Measurements from ENCODE around the gene AGPAT2. TPM values are rescaled to one million over a fixed set of nuclear protein-coding genes. Genes with fewer than 3 reads are reported as not detected.

AGPAT2 gene
- total RNA-seq, 4 donors from 2014 or later = 66.2 to 80.6 (median 75.8) TPM

DNA sequence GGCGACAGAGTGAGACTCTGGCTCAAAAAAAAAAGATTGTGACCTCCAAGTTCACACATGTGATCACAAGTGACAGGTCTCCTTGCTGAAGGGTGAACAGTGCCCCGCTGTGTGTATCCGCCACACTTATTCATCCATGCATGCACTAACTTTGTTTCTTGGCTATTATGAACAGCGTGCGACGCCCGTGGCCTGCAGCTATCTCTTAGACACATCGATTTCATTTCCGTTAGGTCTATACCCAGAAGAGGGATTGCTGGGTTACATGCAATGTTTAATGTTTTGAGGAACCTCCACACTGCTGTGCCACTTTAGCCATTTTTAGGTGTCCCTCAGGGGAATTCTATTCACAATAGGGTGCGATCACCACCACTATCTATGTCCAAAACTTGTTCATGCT lies 36.6 kb downstream of the AGPAT2 start:
- no peak for DNase-seq
- intact Hi-C loops (cut with DNase I) = no loop called here
- Histone ChIP-seq H3K27me3 (peaks cover 0 to 50% (median 0%) of the 10 kb centered on the region in 4 donors), H3K4me1 (peaks cover 6 to 63% (median 8%) of the 10 kb centered on the region in 3 donors), H3K36me3 (no peaks in the 10 kb centered on the region), H3K4me3 (no peak overlapping the region), H3K27ac (no peak overlapping the region), H3K9me3 (no peaks in the 10 kb centered on the region)
- TF ChIP-seq, protein P1, sequence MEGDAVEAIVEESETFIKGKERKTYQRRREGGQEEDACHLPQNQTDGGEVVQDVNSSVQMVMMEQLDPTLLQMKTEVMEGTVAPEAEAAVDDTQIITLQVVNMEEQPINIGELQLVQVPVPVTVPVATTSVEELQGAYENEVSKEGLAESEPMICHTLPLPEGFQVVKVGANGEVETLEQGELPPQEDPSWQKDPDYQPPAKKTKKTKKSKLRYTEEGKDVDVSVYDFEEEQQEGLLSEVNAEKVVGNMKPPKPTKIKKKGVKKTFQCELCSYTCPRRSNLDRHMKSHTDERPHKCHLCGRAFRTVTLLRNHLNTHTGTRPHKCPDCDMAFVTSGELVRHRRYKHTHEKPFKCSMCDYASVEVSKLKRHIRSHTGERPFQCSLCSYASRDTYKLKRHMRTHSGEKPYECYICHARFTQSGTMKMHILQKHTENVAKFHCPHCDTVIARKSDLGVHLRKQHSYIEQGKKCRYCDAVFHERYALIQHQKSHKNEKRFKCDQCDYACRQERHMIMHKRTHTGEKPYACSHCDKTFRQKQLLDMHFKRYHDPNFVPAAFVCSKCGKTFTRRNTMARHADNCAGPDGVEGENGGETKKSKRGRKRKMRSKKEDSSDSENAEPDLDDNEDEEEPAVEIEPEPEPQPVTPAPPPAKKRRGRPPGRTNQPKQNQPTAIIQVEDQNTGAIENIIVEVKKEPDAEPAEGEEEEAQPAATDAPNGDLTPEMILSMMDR (IDR thresholded peaks at IDR 0.05) = no peak
- TF ChIP-seq POLR2A (IDR thresholded peaks at IDR 0.05) = no peak
- WGBS, 2 donors = 56 to 66% methylated on average over 10 of the region's 10 CpGs

DNA sequence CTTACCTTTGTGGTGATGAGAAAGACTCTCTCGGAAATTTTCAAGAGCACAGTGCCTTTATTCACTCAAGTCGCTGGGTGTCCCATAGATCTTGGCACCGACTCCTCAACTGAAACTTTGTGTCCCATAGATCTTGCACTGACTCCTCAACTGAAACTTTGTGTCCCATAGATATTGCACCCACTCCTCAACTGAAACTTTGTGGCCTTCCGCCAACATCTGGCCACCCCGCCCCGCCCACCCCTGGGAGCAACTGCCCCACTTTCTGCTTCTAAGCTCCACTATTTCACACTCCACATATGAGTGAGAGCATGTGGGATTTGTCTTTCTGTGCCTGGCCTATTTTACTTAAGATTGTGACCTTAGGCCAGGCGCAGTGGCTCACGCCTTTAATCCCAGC lies 37.2 kb downstream of the AGPAT2 start:
- peaks cover 0 to 50% (median 0%) of the 10 kb centered on the region in 4 donors for H3K27me3 ChIP-seq
- H3K27ac ChIP-seq = peak overlapping the region in 1 of 4 donors; percentile 13
- 85 to 96% methylated on average over 7 of the region's 8 CpGs for WGBS, 2 donors
- intact Hi-C loops (cut with DNase I) = no loop called here
- no peaks in the 10 kb centered on the region for H3K36me3 ChIP-seq
- no peak overlapping the region for H3K4me3 ChIP-seq
- TF ChIP-seq POLR2A (IDR thresholded peaks at IDR 0.05) = no peak
- TF ChIP-seq, protein P1 (IDR thresholded peaks at IDR 0.05) = no peak
- no peak for DNase-seq
- peaks cover 8 to 63% (median 10%) of the 10 kb centered on the region in 3 donors for H3K4me1 ChIP-seq
- H3K9me3 ChIP-seq = no peaks in the 10 kb centered on the region

DNA sequence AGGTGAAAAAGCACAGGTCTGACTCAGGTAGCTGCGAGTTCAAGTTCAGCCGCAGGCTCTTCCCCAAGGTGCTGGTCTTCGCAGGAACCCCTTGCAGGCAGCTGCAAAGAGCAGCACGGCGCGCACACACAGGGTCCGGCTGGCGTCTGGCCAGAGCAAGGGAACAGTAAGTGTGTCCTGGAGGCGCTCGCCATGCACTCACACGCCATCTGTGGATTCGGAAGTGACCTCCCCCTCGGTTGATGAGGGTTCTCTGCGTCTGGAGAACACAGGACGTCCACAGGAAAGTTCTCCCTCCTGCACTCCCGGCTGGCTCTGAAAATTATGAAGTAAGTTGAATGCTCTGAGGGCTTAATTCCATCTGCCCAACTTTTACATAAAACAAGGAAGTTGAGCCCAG lies 38.5 kb downstream of the AGPAT2 start:
- no peak for DNase-seq
- Histone ChIP-seq H3K9me3 (no peaks in the 10 kb centered on the region), H3K4me1 (peaks cover 16 to 68% (median 18%) of the 10 kb centered on the region in 3 donors), H3K36me3 (no peaks in the 10 kb centered on the region), H3K4me3 (peak overlapping the region in 1 of 4 donors; percentile 10), H3K27ac (peak overlapping the region in 2 of 4 donors; percentile 59 to 70), H3K27me3 (peaks cover 0 to 53% (median 0%) of the 10 kb centered on the region in 4 donors)
- WGBS, 2 donors = 43 to 51% methylated on average over 7 to 12 of the region's 16 CpGs
- intact Hi-C loops (cut with DNase I) = no loop called here
- TF ChIP-seq, protein P1 (IDR thresholded peaks at IDR 0.05) = no peak
- TF ChIP-seq POLR2A (IDR thresholded peaks at IDR 0.05) = no peak

DNA sequence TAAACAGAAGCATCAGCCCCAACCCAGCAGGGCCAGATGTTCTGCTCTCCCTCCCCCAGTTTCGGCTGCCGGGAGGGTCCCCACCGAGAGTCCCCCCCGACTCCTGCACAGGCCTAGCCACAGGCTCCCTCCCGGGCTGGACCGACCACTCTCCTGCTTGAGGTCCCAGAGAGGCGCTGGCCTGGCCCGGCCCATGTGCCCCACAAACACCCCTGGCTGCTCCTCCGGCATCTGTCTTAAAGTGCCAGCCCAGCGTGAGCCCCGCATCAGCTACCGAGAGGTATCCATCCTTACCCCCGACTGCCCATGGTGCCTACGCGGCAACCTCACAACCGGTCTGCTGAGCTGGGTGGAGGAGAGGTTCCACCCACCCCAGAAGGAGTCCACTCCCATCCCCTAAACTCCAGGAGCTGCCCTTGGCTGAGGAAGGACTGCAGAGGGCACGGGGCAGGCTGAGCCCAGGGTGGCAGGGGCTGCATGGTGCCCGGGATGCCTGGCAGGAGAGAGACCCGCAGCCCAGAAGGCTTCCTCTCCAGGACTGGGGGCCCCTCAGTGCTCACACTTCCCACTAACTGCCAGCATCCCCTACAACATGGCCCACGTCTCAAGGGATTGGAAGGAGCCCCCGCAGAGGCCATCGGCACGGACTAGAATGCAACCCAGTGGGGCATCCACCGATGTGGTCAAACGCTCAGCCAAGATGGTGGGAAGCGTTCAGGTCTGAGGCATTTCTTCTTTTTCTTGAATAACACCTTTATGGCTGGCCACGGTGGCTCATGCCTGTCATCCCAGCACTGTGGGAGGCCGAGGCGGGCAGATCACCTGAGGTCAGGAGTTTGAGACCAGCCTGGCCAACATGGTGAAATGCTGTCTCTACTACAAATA lies 40.2 kb downstream of the AGPAT2 start:
- TF ChIP-seq POLR2A (IDR thresholded peaks at IDR 0.05) = no peak
- TF ChIP-seq, protein P1 (IDR thresholded peaks at IDR 0.05) = no peak
- no peaks in the 10 kb centered on the region for H3K9me3 ChIP-seq
- intact Hi-C loops (cut with DNase I) = no loop called here
- peak overlapping the region in 3 of 4 donors; percentile 64 to 85 (median 83) for H3K27ac ChIP-seq
- DNase-seq = no peak
- H3K4me1 ChIP-seq = peaks cover 14 to 63% (median 18%) of the 10 kb centered on the region in 3 donors
- peak overlapping the region in 3 of 4 donors; percentile 16 to 61 (median 34) for H3K4me3 ChIP-seq
- WGBS, 2 donors = 82 to 93% methylated on average over 5 to 7 of the region's 29 CpGs
- H3K27me3 ChIP-seq = peaks cover 0 to 55% (median 0%) of the 10 kb centered on the region in 4 donors
- no peaks in the 10 kb centered on the region for H3K36me3 ChIP-seq
